Measurements from ENCODE around the gene PARP8.
"Not testable (repeated sequence)": the region's sequence is repeated elsewhere in the genome, so short reads cannot be mapped to it uniquely, and the experiment has no call there.

PARP8 gene

DNA sequence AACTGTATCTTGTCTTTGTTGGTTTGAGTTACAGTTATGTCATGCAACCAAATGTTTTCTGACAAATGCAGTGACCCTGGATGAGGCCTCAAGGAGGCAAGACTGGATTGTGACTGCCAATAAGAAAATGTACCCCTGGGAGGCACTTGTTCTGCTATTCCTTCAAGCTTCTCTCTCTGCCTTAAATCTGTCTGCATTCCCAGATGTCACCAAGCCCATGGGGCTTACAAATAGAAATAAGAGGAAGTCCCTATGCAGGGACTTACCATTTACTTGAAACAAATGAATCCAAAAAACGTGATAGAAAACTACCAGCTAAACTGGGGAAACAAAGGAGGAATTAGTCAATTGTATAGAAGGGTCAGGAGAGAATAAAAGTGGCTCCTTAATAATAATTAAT, 8.2 kb upstream of the PARP8 start:
- peaks cover 4% of the 10 kb centered on the region for H3K4me1 ChIP-seq (ENCODE audit: control insufficient read depth, insufficient read depth, low read length)
- H3K9me3 ChIP-seq (ENCODE audit: control insufficient read depth in 2 of 2, low read length in 2 of 2) = no peaks in the 10 kb centered on the region
- H3K9ac ChIP-seq (ENCODE audit: low read length in 2 of 2) = no peak overlapping the region
- no peaks in the 10 kb centered on the region for H3K27me3 ChIP-seq (ENCODE audit: control insufficient read depth in 1 of 2, insufficient read depth in 2 of 2, low read length in 2 of 2)
- H3K4me3 ChIP-seq (ENCODE audit: low read length in 2 of 2) = no peak overlapping the region
- H3K27ac ChIP-seq (ENCODE audit: low read length) = no peak overlapping the region
- no peaks in the 10 kb centered on the region for H3K36me3 ChIP-seq (ENCODE audit: control insufficient read depth in 2 of 2, insufficient read depth in 2 of 2, low read length in 2 of 2)

DNA sequence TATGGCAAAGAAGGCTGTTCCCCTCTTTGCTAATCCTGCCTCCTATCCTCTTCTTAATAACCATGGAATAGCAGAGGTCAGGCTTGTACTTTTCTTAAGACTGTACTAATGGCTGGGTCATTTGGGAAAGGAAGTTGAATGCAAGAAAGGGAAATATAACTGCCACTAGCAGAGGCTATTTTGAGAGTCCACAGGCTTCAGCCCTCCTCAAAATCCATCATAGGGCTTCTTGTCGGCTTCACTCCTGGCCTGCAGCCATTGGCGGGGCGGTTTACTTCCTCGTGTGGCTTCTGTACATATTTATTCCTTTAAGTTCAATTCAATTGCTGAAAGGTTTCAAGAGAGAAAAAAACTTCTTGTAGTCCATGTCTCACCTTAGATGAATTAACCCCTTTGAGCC, 2.8 kb upstream of the PARP8 start:
- no peak overlapping the region for H3K9ac ChIP-seq (ENCODE audit: low read length in 2 of 2)
- no peak overlapping the region for H3K4me3 ChIP-seq (ENCODE audit: low read length in 2 of 2)
- no peaks in the 10 kb centered on the region for H3K9me3 ChIP-seq (ENCODE audit: control insufficient read depth in 2 of 2, low read length in 2 of 2)
- H3K27me3 ChIP-seq (ENCODE audit: control insufficient read depth in 1 of 2, insufficient read depth in 2 of 2, low read length in 2 of 2) = no peaks in the 10 kb centered on the region
- peak overlapping the region; percentile 11 for H3K27ac ChIP-seq (ENCODE audit: low read length)
- H3K36me3 ChIP-seq (ENCODE audit: control insufficient read depth in 2 of 2, insufficient read depth in 2 of 2, low read length in 2 of 2) = no peaks in the 10 kb centered on the region
- peaks cover 8% of the 10 kb centered on the region for H3K4me1 ChIP-seq (ENCODE audit: control insufficient read depth, insufficient read depth, low read length)

DNA sequence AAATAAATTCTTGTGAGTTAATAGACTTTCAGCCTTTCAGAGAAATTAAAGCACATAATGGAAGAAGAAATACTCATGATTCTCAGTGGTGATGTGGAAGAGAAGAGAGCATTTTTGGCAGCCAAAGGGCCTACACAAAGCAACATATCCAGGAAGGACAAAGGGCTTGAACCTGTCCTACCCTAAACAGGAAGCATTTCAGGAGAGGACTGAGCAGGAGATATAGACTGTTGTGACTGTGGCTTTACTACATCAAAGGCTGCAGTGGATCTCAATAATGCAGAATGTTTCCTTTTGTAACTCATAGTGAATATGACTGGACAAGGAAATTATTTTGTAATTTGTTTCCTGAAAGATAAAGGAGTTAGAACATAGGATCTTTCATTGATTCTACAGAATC, 1.3 kb upstream of the PARP8 start:
- no peaks in the 10 kb centered on the region for H3K27me3 ChIP-seq (ENCODE audit: control insufficient read depth in 1 of 2, insufficient read depth in 2 of 2, low read length in 2 of 2)
- H3K4me1 ChIP-seq (ENCODE audit: control insufficient read depth, insufficient read depth, low read length) = peaks cover 8% of the 10 kb centered on the region
- no peak overlapping the region for H3K4me3 ChIP-seq (ENCODE audit: low read length in 2 of 2)
- H3K36me3 ChIP-seq (ENCODE audit: control insufficient read depth in 2 of 2, insufficient read depth in 2 of 2, low read length in 2 of 2) = no peaks in the 10 kb centered on the region
- H3K9me3 ChIP-seq (ENCODE audit: control insufficient read depth in 2 of 2, low read length in 2 of 2) = no peaks in the 10 kb centered on the region
- H3K27ac ChIP-seq (ENCODE audit: low read length) = peak overlapping the region; percentile 49
- H3K9ac ChIP-seq (ENCODE audit: low read length in 2 of 2) = no peak overlapping the region

DNA sequence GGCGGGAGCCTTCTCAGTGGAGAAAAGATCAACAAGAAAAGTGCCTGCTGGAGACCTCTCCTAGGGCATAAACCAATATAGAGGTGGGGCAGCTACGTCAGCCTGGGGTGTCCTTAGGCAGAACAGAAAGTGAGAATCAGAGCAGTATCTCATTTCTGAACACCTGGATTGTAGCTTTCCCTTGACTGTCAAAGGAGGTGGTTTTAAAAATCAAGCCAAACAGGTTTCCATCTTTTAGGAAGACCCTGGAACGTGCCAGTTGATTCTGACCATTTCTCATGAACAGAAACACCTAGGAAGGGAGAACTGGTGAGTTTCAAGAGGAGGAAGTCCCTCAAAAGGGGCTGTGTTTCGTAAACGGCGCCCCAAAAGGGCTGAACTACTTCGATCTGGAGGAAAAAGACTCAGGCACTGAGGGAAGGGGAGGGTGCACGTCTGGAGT, 655 bp upstream of the PARP8 start:
- Histone ChIP-seq H3K4me3 (ENCODE audit: low read length in 2 of 2) (peak overlapping the region; percentile 38 to 90), H3K9ac (ENCODE audit: low read length in 2 of 2) (peak overlapping the region; percentile 35 to 55), H3K27ac (ENCODE audit: low read length) (peak overlapping the region; percentile 49)
- H3K9me3 ChIP-seq (ENCODE audit: control insufficient read depth in 2 of 2, low read length in 2 of 2); H3K4me1 ChIP-seq (ENCODE audit: control insufficient read depth, insufficient read depth, low read length); H3K27me3 ChIP-seq (ENCODE audit: control insufficient read depth in 1 of 2, insufficient read depth in 2 of 2, low read length in 2 of 2); H3K36me3 ChIP-seq (ENCODE audit: control insufficient read depth in 2 of 2, insufficient read depth in 2 of 2, low read length in 2 of 2): not testable (repeated sequence)

DNA sequence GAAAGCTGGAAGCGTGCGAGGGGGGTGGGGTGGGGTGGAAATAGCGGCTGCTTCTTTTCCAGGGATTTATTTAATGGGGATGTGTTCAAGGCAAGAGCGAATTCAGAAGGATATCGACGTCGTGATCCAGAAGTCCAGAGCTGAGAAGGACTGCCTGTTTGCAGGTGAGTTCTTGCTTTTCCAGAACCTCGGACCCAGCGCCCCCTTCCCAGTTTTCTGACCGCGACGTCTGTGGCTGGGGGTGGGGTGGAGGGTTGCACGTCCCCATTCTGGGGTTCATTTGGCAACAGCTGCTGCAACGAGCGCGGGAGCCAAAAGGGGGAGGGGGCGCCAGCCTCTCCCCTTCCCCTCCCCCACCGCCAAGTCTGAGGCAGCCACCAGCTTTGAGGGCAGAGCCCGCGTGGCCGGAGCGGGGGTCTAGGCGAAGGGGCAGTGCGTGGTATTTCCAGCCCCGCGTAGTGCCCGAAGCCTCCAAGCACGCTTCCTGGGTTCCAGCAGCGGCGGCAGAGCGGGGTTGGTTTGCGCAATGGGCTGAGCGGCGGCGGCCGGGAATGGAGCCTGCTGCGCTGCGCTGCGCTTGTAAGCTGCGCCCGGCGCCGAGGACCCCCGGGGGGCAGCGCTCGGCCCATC, 701 bp downstream of the PARP8 start:
- Histone ChIP-seq H3K27ac (ENCODE audit: low read length) (peak overlapping the region; percentile 82), H3K27me3 (ENCODE audit: control insufficient read depth in 1 of 2, insufficient read depth in 2 of 2, low read length in 2 of 2) (no peaks in the 10 kb centered on the region), H3K4me3 (ENCODE audit: low read length in 2 of 2) (peak overlapping the region; percentile 90 to 97), H3K9me3 (ENCODE audit: control insufficient read depth in 2 of 2, low read length in 2 of 2) (no peaks in the 10 kb centered on the region), H3K9ac (ENCODE audit: low read length in 2 of 2) (peak overlapping the region; percentile 78 to 92), H3K36me3 (ENCODE audit: control insufficient read depth in 2 of 2, insufficient read depth in 2 of 2, low read length in 2 of 2) (no peaks in the 10 kb centered on the region), H3K4me1 (ENCODE audit: control insufficient read depth, insufficient read depth, low read length) (peaks cover 8% of the 10 kb centered on the region)

DNA sequence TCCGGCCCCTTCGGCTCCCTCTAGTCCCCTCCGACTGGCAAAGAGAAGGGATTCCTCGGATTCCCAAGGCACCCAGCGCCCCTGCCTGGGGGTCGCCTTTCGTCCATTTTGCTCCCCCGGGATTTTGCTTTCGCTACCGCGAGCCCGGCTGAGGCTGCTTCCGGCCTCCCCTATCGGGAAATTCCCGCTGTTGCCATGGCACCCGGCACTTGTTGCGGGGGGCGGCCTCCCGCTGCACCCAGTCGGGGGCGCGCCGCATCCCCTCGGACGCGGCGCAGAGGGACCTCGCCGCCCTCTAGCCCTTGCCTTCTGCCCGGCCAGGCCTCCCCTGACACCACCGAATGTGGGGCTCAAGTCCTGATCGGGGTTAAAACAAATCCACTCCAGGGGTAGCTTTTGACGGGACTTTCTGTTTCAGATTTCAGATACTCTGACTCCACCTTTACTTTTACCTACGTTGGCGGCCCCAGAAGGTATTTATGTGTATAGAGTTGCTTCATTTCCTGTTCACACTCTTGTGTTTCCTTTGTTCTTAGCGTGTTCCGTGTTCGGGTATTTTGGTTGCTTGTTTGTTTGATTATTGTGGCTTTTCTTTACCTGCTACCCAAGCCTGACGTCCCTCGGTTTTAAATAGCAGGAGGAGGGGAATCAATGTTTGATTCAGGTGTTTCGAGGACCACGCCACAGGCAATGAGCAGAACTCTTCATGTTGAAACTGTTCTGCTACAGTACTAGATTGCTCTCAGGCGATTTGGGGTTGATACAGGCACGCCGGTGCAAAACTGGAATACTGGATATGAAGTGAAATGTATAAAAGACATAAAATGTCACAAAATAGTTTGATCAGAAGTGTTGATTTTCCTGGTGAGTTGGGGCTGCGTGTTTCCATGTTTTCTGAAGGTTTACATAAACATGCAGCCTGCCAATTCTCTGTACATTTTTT, 1.5 kb downstream of the PARP8 start:
- Histone ChIP-seq H3K4me1 (ENCODE audit: control insufficient read depth, insufficient read depth, low read length) (peaks cover 8% of the 10 kb centered on the region), H3K27me3 (ENCODE audit: control insufficient read depth in 1 of 2, insufficient read depth in 2 of 2, low read length in 2 of 2) (no peaks in the 10 kb centered on the region), H3K4me3 (ENCODE audit: low read length in 2 of 2) (peak overlapping the region; percentile 90 to 97), H3K27ac (ENCODE audit: low read length) (peak overlapping the region; percentile 82), H3K9me3 (ENCODE audit: control insufficient read depth in 2 of 2, low read length in 2 of 2) (no peaks in the 10 kb centered on the region), H3K36me3 (ENCODE audit: control insufficient read depth in 2 of 2, insufficient read depth in 2 of 2, low read length in 2 of 2) (no peaks in the 10 kb centered on the region), H3K9ac (ENCODE audit: low read length in 2 of 2) (peak overlapping the region; percentile 78 to 92)

DNA sequence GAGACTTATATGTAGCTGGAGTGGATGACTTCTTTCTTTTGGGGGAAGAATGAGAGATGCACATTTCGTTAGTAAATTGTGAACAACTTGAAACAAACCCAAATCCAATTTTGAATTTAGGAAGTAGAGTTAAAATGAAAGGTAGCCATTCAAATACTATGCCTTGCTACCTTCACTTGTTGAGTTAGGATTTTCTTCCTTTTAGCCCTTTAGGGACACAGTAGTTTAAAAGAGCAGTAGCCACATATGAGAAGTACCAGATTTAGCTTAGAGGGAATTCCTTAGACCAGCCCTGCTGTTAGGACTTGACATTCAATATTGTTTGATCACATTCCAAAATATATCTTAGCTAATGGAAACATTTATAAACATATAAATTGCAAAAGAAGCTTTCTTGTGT, 2.2 kb downstream of the PARP8 start:
- Histone ChIP-seq H3K4me3 (ENCODE audit: low read length in 2 of 2) (peak overlapping the region; percentile 90 to 97), H3K9ac (ENCODE audit: low read length in 2 of 2) (peak overlapping the region in 1 of 2 donors; percentile 92), H3K27ac (ENCODE audit: low read length) (peak overlapping the region; percentile 82)
- H3K4me1 ChIP-seq (ENCODE audit: control insufficient read depth, insufficient read depth, low read length); H3K27me3 ChIP-seq (ENCODE audit: control insufficient read depth in 1 of 2, insufficient read depth in 2 of 2, low read length in 2 of 2); H3K36me3 ChIP-seq (ENCODE audit: control insufficient read depth in 2 of 2, insufficient read depth in 2 of 2, low read length in 2 of 2); H3K9me3 ChIP-seq (ENCODE audit: control insufficient read depth in 2 of 2, low read length in 2 of 2): not testable (repeated sequence)

DNA sequence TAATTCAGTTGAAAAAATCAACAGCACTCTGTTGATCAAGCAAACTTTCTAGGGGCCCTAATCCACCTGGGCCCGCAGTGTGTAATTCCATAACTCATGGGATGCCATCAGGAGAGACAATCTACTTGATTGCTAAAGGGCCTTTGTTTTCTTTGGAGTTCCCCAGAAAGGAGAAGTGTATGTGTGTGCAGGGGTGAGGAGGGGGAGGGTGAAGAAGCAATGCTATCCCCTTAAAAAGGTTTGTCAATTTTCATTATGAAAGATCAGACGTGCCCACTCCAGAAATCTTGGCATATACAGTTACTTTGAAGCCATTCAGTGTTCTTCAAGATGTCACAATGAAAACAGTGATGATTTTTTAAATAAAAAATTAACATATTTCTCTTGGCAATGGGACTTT, 6.2 kb downstream of the PARP8 start:
- H3K4me1 ChIP-seq (ENCODE audit: control insufficient read depth, insufficient read depth, low read length) = no peaks in the 10 kb centered on the region

DNA sequence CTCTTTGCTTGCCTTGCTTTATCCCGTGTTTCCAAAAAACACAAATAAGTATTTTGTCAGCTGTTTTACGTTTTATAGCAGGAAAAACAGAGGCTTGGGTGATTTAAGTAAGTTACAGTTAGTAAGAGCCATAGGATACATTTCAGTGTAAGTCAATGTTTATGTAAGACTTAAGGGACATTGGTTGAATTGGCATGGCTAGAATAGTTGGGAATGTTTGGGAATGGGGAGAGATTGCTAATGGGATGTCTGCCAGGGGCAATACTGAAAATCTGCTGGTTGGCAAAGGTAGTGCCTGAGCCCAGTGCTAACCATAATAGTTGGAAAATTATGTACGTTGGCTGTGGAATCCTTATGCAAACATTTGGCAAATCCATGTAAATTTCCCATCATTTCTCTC, 7.0 kb downstream of the PARP8 start:
- not testable (repeated sequence) for H3K9me3 ChIP-seq (ENCODE audit: control insufficient read depth in 2 of 2, low read length in 2 of 2); H3K4me1 ChIP-seq (ENCODE audit: control insufficient read depth, insufficient read depth, low read length); H3K27me3 ChIP-seq (ENCODE audit: control insufficient read depth in 1 of 2, insufficient read depth in 2 of 2, low read length in 2 of 2); H3K36me3 ChIP-seq (ENCODE audit: control insufficient read depth in 2 of 2, insufficient read depth in 2 of 2, low read length in 2 of 2); H3K4me3 ChIP-seq (ENCODE audit: low read length in 2 of 2); H3K9ac ChIP-seq (ENCODE audit: low read length in 2 of 2); H3K27ac ChIP-seq (ENCODE audit: low read length)

More for the DNA sequence above, 6.2 kb downstream of the PARP8 start:
- no peaks in the 10 kb centered on the region for H3K27me3 ChIP-seq (ENCODE audit: control insufficient read depth in 1 of 2, insufficient read depth in 2 of 2, low read length in 2 of 2)
- H3K27ac ChIP-seq (ENCODE audit: low read length) = no peak overlapping the region
- H3K9ac ChIP-seq (ENCODE audit: low read length in 2 of 2) = no peak overlapping the region
- no peaks in the 10 kb centered on the region for H3K36me3 ChIP-seq (ENCODE audit: control insufficient read depth in 2 of 2, insufficient read depth in 2 of 2, low read length in 2 of 2)
- H3K9me3 ChIP-seq (ENCODE audit: control insufficient read depth in 2 of 2, low read length in 2 of 2) = no peaks in the 10 kb centered on the region
- H3K4me3 ChIP-seq (ENCODE audit: low read length in 2 of 2) = no peak overlapping the region

DNA sequence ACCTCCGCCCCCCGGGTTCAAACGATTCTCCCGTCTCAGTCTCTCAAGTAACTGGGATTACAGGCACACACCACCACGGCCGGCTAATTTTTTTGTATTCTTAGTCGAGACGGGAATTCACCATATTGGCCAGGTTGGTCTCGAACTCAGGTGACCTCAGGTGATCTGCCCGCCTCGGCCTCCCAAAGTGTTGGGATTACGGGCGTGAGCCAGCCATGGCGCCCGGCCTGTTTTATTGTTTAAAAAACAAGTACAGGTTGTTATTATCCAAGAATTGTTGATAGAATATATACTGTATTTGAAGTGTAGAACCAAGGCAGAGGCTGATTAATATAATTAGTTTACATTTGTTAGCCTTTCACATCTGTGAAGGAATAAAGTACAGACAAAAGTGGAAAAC, 8.9 kb downstream of the PARP8 start:
- no peaks in the 10 kb centered on the region for H3K9me3 ChIP-seq (ENCODE audit: control insufficient read depth in 2 of 2, low read length in 2 of 2)
- H3K27ac ChIP-seq (ENCODE audit: low read length) = no peak overlapping the region
- H3K27me3 ChIP-seq (ENCODE audit: control insufficient read depth in 1 of 2, insufficient read depth in 2 of 2, low read length in 2 of 2) = no peaks in the 10 kb centered on the region
- no peaks in the 10 kb centered on the region for H3K36me3 ChIP-seq (ENCODE audit: control insufficient read depth in 2 of 2, insufficient read depth in 2 of 2, low read length in 2 of 2)
- no peak overlapping the region for H3K4me3 ChIP-seq (ENCODE audit: low read length in 2 of 2)
- H3K4me1 ChIP-seq (ENCODE audit: control insufficient read depth, insufficient read depth, low read length) = no peaks in the 10 kb centered on the region
- no peak overlapping the region for H3K9ac ChIP-seq (ENCODE audit: low read length in 2 of 2)

DNA sequence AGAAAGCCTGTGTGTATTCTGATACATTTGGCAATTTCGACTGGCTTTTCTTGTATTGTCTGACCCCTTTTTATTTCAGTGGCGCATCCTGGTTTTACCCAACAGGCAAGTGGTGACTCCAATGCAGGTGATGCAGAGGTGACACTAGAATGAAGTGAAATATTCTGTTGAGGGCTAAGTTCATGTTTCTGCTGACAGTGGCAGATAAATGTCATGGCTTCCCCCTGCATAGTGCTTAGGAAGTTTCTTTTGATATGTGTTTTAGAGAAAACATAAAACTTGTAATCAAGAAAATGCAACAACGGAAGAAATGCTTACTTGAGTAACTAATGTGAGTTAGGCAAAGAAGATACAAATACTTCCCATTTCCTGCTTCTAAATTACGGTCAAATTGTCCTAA, 13.1 kb downstream of the PARP8 start:
- not testable (repeated sequence) for H3K36me3 ChIP-seq (ENCODE audit: control insufficient read depth in 2 of 2, insufficient read depth in 2 of 2, low read length in 2 of 2); H3K27ac ChIP-seq (ENCODE audit: low read length); H3K4me1 ChIP-seq (ENCODE audit: control insufficient read depth, insufficient read depth, low read length); H3K4me3 ChIP-seq (ENCODE audit: low read length in 2 of 2); H3K9ac ChIP-seq (ENCODE audit: low read length in 2 of 2); H3K27me3 ChIP-seq (ENCODE audit: control insufficient read depth in 1 of 2, insufficient read depth in 2 of 2, low read length in 2 of 2); H3K9me3 ChIP-seq (ENCODE audit: control insufficient read depth in 2 of 2, low read length in 2 of 2)
